Measurements from ENCODE around the gene MFAP3.

- TF ChIP-seq CTCF (IDR thresholded peaks at IDR 0.05; ENCODE audit: poor library complexity, severe bottlenecking) (no peak), EZH2 (IDR thresholded peaks at IDR 0.05; ENCODE audit: borderline replicate concordance, insufficient read depth, low read length, poor library complexity, severe bottlenecking) (no peak), RAD21 (conservative IDR thresholded peaks at IDR 0.05) (no peak)
Measured at GRCh38 chr5:154002511-154003020, 36.2 kb upstream of the MFAP3 start.

All from neural cell (in vitro differentiated cells).